GM23338 (cell line): ENCODE results near the gene ATP13A1. TPM values are rescaled to one million over a fixed set of nuclear protein-coding genes. Genes with fewer than 3 reads are reported as not detected.

Experiments
- ATAC-seq: fragments of 200-7000 bp; cut with Tn5 transposase; 3 replicates; pipeline ENCODE4 v1.9.1; 2020
- DNase-seq: peaks from one replicate; pipeline ENCODE4 v3.0.0-alpha.2; 2015; ENCODE audit warnings: low spot score
- H2AFZ ChIP-seq: fragments of 200-600 bp; sonication (generic); 2 replicates; pipeline ENCODE4 v1.8.0; 2016; ENCODE audit warnings: antibody characterized with exemption, mild to moderate bottlenecking, moderate library complexity
- H3F3A ChIP-seq: fragments of 200-600 bp; sonication (generic); replicated peaks from 2 replicates; pipeline ENCODE4 v1.8.0; 2017; ENCODE audit warnings: antibody characterized with exemption, mixed run types, low read depth
- H3K27ac ChIP-seq: fragments of 200-600 bp; sonication (generic); 2 replicates; pipeline ENCODE4 v1.6.1; 2016; ENCODE audit warnings: low read depth
- H3K27me3 ChIP-seq: fragments of 200-600 bp; sonication (generic); 2 replicates; pipeline ENCODE4 v1.8.0; 2016; ENCODE audit warnings: mild to moderate bottlenecking, mixed run types, moderate library complexity; ENCODE audit not compliant: insufficient read depth
- H3K36me3 ChIP-seq: fragments of 200-600 bp; sonication (generic); 2 replicates; pipeline ENCODE4 v1.8.0; 2016; ENCODE audit warnings: mild to moderate bottlenecking; ENCODE audit not compliant: insufficient read depth
- H3K4me1 ChIP-seq: fragments of 200-600 bp; sonication (generic); 2 replicates; pipeline ENCODE4 v1.8.0; 2016; ENCODE audit warnings: mild to moderate bottlenecking, moderate library complexity; ENCODE audit not compliant: insufficient read depth
- H3K4me2 ChIP-seq: fragments of 200-600 bp; sonication (generic); 2 replicates; pipeline ENCODE4 v1.7.1; 2017; ENCODE audit warnings: mixed run types
- H3K4me3 ChIP-seq: fragments of 200-600 bp; sonication (generic); 2 replicates; pipeline ENCODE4 v1.6.1; 2016; ENCODE audit warnings: mixed run types
- H3K79me2 ChIP-seq: fragments of 200-600 bp; sonication (generic); replicated peaks from 2 replicates; pipeline ENCODE4 v1.8.0; 2017; ENCODE audit warnings: mild to moderate bottlenecking; ENCODE audit not compliant: insufficient read depth
- H3K9me2 ChIP-seq: fragments of 200-600 bp; sonication (generic); 2 replicates; pipeline ENCODE4 v1.8.0; 2017; ENCODE audit not compliant: insufficient read depth
- H4K20me1 ChIP-seq: fragments of 200-600 bp; sonication (generic); replicated peaks from 2 replicates; pipeline ENCODE4 v1.8.0; 2017; ENCODE audit warnings: mild to moderate bottlenecking; ENCODE audit not compliant: insufficient read depth
- H3K27ac Mint-ChIP-seq: 2 replicates; pipeline ENCODE4 v1.8.0; 2020; ENCODE audit warnings: inconsistent platforms, mild to moderate bottlenecking, moderate library complexity, mixed read lengths
- H3K27me3 Mint-ChIP-seq: 3 replicates; pipeline ENCODE4 v1.8.0; 2022; ENCODE audit warnings: low read depth, mild to moderate bottlenecking, moderate library complexity, mixed read lengths, inconsistent platforms; ENCODE audit not compliant: insufficient read depth, poor library complexity
- H3K36me3 Mint-ChIP-seq: 3 replicates; pipeline ENCODE4 v1.8.0; 2021; ENCODE audit warnings: low read depth, mild to moderate bottlenecking, inconsistent platforms, moderate library complexity, mixed read lengths
- H3K4me1 Mint-ChIP-seq: 3 replicates; pipeline ENCODE4 v1.8.0; 2020; ENCODE audit warnings: mild to moderate bottlenecking, inconsistent platforms, mixed read lengths
- H3K4me3 Mint-ChIP-seq: 3 replicates; pipeline ENCODE4 v1.8.0; 2021; ENCODE audit warnings: moderate library complexity, mild to moderate bottlenecking, inconsistent platforms, mixed read lengths
- H3K9me3 Mint-ChIP-seq: 3 replicates; pipeline ENCODE4 v1.8.0; 2020; ENCODE audit warnings: moderate library complexity, mild to moderate bottlenecking, inconsistent platforms, mixed read lengths
- CREB1 ChIP-seq: fragments of 250-450 bp; sonication (Bioruptor Pico); IDR thresholded peaks from 2 replicates; pipeline ENCODE4 v1.5.0; 2020; ENCODE audit warnings: low read depth, mild to moderate bottlenecking, moderate library complexity
- CTCF ChIP-seq, 2 experiments: fragments of 200-600 bp in 1 of 2; sonication (generic) in 1 of 2; conservative IDR thresholded peaks; 2 replicates each; pipeline versions ENCODE4 v1.5.1 to v1.6.1; 2016 to 2017; ENCODE audit warnings: antibody characterized with exemption in 2 of 2, low read depth in 2 of 2, mild to moderate bottlenecking in 2 of 2, moderate library complexity in 1 of 2
- ETS1 ChIP-seq: IDR thresholded peaks from 2 replicates; pipeline ENCODE4 v1.6.1; 2016; ENCODE audit warnings: antibody characterized with exemption
- EZH2 ChIP-seq: fragments of 200-600 bp; sonication (generic); IDR thresholded peaks from one replicate; pipeline ENCODE4 v1.8.0; 2017; ENCODE audit warnings: antibody characterized with exemption, mild to moderate bottlenecking, low read depth; ENCODE audit not compliant: unreplicated experiment
- EZH2phosphoT487 ChIP-seq: fragments of 200-600 bp; sonication (generic); IDR thresholded peaks from one replicate; pipeline ENCODE4 v1.8.1; 2018; ENCODE audit warnings: antibody characterized with exemption; ENCODE audit not compliant: unreplicated experiment
- NANOG ChIP-seq: IDR thresholded peaks from 2 replicates; pipeline ENCODE4 v1.6.1; 2016; ENCODE audit warnings: antibody characterized with exemption, borderline replicate concordance
- POLR2AphosphoS5 ChIP-seq: IDR thresholded peaks from 2 replicates; pipeline ENCODE4 v1.6.1; 2016; ENCODE audit warnings: antibody characterized with exemption, low read depth
- REST ChIP-seq: IDR thresholded peaks from one replicate; pipeline ENCODE4 v1.6.1; 2018; ENCODE audit warnings: antibody characterized with exemption; ENCODE audit not compliant: unreplicated experiment
- STAT1 ChIP-seq: IDR thresholded peaks from one replicate; pipeline ENCODE4 v1.6.1; 2016; ENCODE audit warnings: antibody characterized with exemption; ENCODE audit not compliant: unreplicated experiment
- ZNF114 ChIP-seq: fragments of 250-450 bp; sonication (Bioruptor Pico); IDR thresholded peaks from 2 replicates; pipeline ENCODE4 v1.5.0; 2020; ENCODE audit warnings: mild to moderate bottlenecking, moderate library complexity
- ZNF331 ChIP-seq: fragments of 250-450 bp; sonication (Bioruptor Pico); IDR thresholded peaks from 2 replicates; pipeline ENCODE4 v1.5.0; 2020; ENCODE audit warnings: low read depth, mild to moderate bottlenecking, moderate library complexity
- polyA plus RNA-seq: library from polyadenylated mRNA; unstranded; fragments of >200 nt; fragmentation: Nextera tagmentation; extraction: Ambion mirVana; gene quantifications from 2 replicates; pipeline ENCODE4 v1.2.1, GENCODE V29; 2016
- total RNA-seq: library from RNA; depleted of rRNA; stranded (reverse); fragments of >200 nt; shearing (Covaris generic); gene quantifications from 2 replicates; pipeline ENCODE4 v1.2.3, GENCODE V29; 2014

ATP13A1 gene
- total and polyA plus RNA-seq, 2 experiments from 2014 or later: 38.1 to 307 TPM

GRCh38 chr19:19619181-19619848, 44.2 kb downstream of the ATP13A1 start (continued):
- TF ChIP-seq STAT1 (no peak), EZH2 (no peak), CREB1 (CRISPR knock-in tag) (no peak), CTCF (conservative IDR thresholded peaks at IDR 0.05; ENCODE audit: low read depth in 2 of 2) (no peak), NANOG (no peak), REST (no peak), ZNF331 (CRISPR knock-in tag) (no peak), ZNF114 (CRISPR knock-in tag) (no peak), POLR2AphosphoS5 (no peak), ETS1 (no peak)

GRCh38 chr19:19618219-19619051, 45.0 kb downstream of the ATP13A1 start, which contains the start of gene PBX4:
PBX4 (minus strand) TSS chr19:19618687; CDS start chr19:19618629, 58 bp downstream.
- DNase-seq (peak; percentile 99), ATAC-seq (peak; percentile 96)
- no peaks in the 10 kb centered on the region; the same call in 2 of the 3 replicates for H3K9me3 Mint-ChIP-seq
- Histone ChIP-seq H3K27ac (no peak within 1 kb of the TSS), H3K27me3 (peaks cover 7% of the 10 kb centered on the region; the same call in 1 of the 2 replicates), H3K79me2 (no peaks in the 10 kb centered on the region), H3K36me3 (0 out of 2 replicates have a peak, but pooled peaks cover under 1% of the 10 kb centered on the region), H4K20me1 (0 out of 2 replicates have a peak, but pooled peaks cover 4% of the 10 kb centered on the region), H3K4me1 (no peaks in the 10 kb centered on the region; the same call in 1 of the 2 replicates), H3K4me2 (peak within 1 kb of the TSS; percentile 90), H3K4me3 (peak within 1 kb of the TSS; percentile 78), H2AFZ (peak within 1 kb of the TSS; percentile 98), H3F3A (0 out of 2 replicates have a peak, but pooled peaks cover 3% of the 10 kb centered on the region), H3K9me2 (no peaks in the 10 kb centered on the region)
- TF ChIP-seq POLR2AphosphoS5: peak; percentile 48; the same call in 1 of the 2 replicates
- no peak for TF ChIP-seq ZNF331 (CRISPR knock-in tag)
- TF ChIP-seq CREB1 (CRISPR knock-in tag): peak; percentile 24; the same call in 1 of the 2 replicates
- TF ChIP-seq EZH2phosphoT487: no peak
- peak within 1 kb of the TSS; percentile 76 for H3K4me3 Mint-ChIP-seq
- no peak within 1 kb of the TSS for H3K27ac Mint-ChIP-seq
- H3K4me1 Mint-ChIP-seq: peaks cover 9% of the 10 kb centered on the region; the same call in 2 of the 3 replicates
- H3K27me3 Mint-ChIP-seq: peaks cover 22% of the 10 kb centered on the region
- H3K36me3 Mint-ChIP-seq: peaks cover 9% of the 10 kb centered on the region
